ENCODE results near the gene GLMP. TPM values are rescaled to one million over a fixed set of nuclear protein-coding genes. Genes with fewer than 3 reads are reported as not detected.

Gene GLMP
- total RNA-seq, 1 donor from 2014 or later = 32.9 TPM

DNA sequence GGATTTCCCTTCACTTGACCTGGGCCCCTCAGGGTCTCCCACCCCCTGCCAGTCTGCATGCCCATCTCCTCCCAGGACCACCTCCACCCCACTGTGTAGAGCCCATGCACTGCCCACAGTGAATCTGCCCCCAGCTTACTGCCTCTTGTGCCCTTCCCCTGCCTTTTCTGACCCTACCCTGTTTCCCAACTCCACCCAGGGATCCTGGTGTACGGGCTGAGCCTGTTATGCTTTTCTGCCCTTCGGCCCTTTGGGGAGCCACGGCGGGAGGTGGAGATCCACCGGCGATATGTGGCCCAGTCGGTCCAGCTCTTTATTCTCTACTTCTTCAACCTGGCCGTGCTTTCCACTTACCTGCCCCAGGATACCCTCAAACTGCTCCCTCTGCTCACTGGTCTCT is 9.4 kb downstream of the GLMP start:
- DNase-seq (ENCODE audit: low spot score) = no peak
- no peak for ATAC-seq

DNA sequence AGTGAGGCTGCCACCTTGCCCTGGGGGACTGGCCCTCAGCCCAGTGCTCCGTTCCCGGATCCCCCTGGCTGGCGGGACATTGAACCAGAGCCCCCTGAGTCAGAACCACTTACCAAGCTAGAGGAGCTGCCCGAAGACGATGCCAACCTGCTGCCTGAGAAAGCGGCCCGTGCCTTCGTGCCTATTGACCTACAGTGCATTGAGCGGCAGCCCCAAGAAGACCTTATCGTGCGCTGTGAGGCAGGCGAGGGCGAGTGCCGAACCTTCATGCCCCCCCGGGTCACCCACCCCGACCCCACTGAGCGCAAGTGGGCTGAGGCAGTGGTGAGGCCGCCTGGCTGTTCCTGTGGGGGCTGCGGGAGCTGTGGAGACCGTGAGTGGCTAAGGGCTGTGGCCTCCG is 10.0 kb downstream of the GLMP start:
- DNase-seq (ENCODE audit: low spot score) = no peak

DNA sequence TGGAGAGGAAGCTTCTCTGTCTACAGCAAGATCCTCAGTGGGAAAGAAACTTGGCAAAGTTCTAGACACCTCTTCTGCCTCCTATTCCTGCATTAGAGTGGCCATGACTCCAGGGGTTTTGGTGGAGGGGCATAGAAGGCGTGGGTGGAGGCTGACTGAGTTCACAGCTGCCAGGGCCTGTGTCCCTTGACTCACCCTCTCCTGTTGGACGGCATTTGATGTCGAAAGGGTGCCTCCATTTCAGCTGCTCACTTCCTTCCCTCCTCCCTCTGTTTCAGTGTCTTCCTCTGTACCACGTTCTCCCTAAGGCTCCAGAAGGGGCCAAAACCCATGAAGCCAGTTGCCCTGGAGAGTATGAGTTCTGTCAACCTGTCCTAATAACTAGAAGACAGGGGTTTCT is 10.7 kb downstream of the GLMP start:
- ATAC-seq (no peak), DNase-seq (ENCODE audit: low spot score) (no peak)

More for the DNA sequence above, 10.0 kb downstream of the GLMP start:
- ATAC-seq = no peak

DNA sequence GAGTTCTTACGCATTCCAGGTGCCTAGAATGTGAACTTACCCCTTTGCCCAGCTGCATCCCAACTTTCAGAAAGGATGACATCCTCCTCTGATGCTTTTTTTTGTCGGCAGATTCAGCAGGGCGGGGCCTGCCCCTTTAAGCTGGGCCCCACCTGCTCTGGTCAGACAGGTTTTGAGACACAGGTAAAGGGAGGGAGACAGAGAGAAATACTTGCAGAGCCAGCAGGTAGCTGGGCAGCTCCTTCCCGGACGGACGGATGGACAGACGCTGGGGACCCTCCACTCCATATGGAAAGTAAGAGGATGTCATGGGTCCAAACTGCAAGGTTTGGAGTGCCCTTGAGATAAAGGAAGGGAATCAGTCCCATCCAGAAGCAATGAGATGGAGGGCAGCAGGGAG is 11.4 kb downstream of the GLMP start, which contains the start of gene TMEM79:
Gene TMEM79 (plus strand): TSS at position 214 of the 400 bp plus-strand sequence. CDS start 902 bp downstream, outside the sequence.
- DNase-seq (ENCODE audit: low spot score) (no peak), ATAC-seq (no peak)

DNA sequence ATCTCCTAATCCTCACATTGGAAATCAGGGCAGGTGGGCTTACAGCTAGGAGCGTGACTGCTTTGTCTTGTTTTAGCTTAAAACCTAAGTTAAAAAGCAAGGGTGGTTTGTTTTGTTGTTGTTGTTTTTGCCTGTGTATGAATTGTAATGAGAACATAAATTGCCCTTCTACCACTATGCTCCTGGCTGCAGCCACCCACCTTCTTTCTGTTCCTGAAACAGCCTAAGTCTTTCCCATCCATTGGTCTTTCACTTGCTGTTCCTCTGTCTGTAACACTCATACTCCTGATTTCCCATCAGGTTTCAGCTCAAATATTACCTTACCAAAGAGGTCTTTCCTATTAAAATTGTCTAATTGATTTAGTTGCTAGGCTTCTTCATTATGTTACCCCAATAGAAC is 12.0 kb downstream of the GLMP start:
- ATAC-seq (no peak), DNase-seq (ENCODE audit: low spot score) (no peak)

DNA sequence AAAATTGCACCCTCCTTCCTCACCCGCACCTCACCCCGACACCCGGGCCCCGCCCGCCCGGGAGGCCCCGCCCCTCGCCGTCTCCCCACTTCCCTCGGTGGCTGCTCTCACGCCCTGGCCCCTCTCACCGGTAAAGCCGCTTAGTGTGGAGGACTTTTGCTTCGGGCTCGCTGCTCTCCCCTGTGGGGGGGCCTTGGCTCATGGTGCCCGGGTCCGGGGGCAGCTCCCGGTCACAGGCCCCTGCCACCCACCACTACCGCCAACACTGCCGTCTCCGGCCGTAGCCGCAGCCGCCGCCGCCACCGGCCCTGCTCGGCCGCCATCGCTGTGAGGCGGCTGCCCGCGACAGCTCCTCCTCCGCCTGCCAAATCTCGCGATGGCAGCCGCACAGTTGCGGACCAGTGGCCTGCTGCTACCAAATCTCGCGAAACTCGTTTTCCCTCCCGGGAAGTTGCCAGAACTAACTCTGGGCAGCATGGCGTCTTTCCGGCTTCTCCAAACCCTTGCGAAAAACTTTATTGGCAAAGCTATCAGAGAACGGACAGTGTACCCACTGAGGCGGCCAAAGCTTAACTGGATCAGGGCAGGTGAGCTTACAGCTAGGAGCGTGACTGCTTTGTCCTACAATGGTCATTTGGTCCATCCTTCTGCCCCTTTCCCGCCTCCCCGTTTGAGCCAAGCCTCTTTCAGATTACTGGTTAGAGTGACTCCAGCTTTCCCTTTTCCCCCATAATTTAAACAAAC is 12.8 kb downstream of the GLMP start, which contains the start of gene SMG5:
Gene SMG5 (minus strand): TSS at position 347 of the 744 bp plus-strand sequence. CDS start 145 bp downstream, at position 202.
- DNase-seq (ENCODE audit: low spot score) (peak; percentile 98), ATAC-seq (peak; percentile 92)

DNA sequence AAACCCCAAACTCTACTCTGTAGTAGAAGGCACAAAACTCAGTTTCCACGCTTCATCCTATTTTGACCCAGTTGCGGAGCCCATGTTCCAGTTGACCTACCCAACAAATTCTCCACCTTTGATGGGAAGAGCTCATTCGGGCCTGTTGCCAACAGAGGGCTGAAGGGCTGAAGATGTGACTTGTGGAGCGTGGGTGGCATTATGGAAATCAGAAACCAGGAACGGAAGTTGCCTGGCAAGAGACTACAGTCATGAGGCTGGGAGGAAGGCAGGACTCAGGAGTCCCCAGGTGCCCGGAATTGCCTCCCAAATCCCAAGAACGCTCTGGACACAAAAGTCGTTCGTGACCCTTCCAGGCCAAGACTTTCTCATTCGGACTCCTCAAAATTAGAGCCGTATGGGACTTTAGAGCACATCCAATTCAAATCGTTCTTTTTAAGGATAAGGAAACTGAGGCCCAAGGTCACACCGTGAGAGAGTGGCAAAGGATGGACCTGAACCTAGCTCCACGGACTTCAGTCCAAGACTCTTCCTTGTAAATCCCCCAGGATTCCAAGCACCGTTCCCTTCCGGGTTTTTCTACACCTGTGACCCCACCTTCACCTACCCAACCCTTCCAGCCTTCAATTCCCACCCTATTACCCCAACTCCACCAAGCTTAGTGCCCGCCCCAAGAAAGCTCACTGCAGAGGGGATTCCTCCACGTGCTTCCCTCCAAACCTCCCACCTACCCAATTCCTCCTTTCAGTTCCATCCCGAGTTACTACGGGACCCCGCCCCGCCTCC is 13.6 kb downstream of the GLMP start:
- no peak for DNase-seq (ENCODE audit: low spot score)
- peak; percentile 10 for ATAC-seq

DNA sequence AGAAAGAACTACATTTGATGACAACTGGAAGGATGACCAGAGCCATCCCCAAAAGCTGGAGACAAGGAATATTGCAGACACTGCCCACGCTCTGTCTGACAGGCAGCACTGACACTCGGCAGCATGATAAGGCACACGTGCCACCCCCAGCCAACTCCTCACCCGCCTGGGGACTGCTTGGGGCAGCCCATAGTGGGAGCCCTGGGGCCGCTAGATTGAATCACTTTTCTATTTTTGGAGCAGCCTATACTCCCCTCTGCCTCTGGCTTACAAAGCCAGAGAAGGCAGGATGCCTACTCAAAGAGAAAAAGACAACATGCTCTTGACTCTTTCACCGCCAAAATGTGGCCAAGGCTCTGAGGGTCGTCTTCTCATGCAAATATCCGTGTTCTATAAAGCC is 14.2 kb downstream of the GLMP start:
- ATAC-seq = no peak
- no peak for DNase-seq (ENCODE audit: low spot score)

DNA sequence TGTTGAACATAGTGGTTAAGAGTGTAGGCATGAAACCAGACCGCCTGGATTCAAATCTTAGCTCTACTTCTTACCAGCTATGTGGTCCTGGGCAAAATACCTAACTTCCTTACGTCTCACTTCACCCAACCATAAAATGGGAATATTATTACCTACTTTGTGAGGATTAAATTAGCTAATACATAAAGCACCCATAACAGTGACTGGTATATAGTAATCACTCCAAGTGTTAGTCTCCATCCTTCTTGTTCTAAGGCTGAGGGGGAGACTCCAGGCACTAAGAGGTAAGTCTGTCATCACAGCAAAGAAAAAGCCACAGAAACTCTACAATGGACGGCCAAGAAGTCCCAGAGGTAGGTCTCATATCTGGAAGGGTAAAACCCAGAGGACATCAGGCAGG is 15.6 kb downstream of the GLMP start:
- DNase-seq (ENCODE audit: low spot score) = no peak
- ATAC-seq = no peak

DNA sequence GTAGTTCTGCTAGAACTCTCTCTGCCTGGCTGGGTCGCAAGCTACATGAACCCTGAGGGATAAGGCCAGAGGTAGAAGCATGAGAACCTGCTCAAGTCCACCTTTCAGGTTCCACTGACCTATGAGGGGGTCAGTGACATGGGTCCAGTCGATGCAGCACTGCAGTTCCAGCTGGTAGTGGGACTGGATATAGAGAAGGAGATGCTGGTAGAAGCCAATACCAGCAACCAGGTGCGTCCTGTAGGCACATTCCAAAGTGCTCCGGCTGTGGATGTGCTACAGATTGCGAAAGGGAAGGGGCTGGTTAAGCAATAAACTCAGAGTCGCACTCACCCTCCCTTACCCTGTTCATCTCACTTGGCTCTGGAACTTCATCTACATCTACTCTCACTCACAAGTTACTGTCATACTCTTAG is 18.5 kb downstream of the GLMP start:
- ATAC-seq = peak; percentile 89
- peak; percentile 68 for DNase-seq (ENCODE audit: low spot score)

DNA sequence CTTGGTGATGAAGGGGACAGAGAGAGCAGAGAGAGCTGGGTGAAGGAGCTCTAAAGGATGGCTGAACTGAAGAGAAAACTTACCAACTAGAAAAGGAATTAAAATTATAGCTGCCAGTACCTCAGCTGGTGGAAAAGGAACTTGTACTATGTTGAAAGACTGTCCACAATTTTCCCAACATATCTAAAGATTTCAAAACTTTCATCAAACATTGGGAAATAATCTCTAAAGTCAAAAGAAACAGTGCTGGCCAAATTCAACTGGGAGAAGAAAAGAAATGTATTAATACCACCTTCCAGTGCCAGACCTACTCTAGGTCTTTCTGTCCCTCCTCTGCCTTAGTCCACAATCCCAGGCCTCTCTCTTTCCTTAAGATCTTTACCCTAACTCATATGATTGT is 18.9 kb downstream of the GLMP start:
- DNase-seq (ENCODE audit: low spot score) (no peak), ATAC-seq (peak; percentile 18)

DNA sequence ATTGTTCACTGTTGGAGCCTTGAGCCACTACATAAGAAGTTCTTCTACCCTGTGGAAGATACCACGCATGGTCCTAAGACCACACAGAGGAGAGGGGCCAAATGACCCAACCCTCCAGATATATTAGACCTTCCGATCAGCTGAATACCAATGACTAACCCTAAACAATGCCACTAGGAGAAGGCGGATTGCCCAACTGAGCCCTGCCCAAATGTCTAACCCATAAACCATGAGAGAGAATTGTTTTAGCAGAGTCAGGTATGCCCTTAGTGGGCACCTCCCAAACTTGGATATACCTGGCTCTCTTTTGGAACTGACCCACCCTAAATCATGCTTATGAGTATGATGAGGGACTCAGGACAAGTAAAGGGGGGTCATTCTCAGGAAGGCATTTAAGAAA is 25.2 kb downstream of the GLMP start:
- DNase-seq (ENCODE audit: low spot score) (no peak), ATAC-seq (no peak)

DNA sequence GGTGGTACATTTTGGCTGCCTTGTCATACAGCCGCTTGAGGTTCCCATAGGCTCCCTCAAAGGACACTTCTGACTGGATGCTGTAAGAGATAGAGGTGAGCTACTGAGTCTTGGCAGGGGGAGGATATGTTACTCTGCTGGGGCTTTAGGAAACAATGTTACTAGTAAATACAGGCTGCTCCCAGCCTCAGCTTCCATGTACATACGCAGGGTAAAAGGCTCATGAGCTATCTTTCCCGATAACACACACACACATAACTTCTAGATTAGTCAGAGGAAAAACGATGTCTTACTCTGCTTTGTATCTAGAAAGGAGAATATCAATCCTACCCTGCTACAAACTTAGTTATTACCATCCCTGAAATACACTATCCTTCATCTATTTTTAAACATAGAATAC is 27.1 kb downstream of the GLMP start:
- DNase-seq (ENCODE audit: low spot score) = no peak
- no peak for ATAC-seq

DNA sequence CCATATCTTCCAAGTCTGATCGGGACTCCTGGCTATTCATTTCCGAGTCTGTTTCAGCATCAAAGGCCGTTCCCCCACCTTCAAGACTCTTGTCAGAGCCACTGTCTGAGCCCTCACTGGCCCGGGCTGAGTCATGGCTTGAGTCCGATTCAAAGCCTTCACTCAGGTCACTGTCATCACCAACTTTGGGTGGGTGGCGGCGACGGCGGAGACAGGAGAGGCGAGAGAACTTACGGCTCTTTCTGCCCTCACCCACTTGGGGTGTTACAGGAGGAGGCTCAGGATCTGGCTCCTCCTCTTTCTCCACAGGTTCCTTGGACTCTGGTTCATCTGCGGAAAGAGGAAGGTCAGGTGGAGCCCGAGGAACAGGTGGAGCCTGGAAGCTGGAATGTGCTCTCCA is 29.4 kb downstream of the GLMP start:
- ATAC-seq (no peak), DNase-seq (ENCODE audit: low spot score) (no peak)

DNA sequence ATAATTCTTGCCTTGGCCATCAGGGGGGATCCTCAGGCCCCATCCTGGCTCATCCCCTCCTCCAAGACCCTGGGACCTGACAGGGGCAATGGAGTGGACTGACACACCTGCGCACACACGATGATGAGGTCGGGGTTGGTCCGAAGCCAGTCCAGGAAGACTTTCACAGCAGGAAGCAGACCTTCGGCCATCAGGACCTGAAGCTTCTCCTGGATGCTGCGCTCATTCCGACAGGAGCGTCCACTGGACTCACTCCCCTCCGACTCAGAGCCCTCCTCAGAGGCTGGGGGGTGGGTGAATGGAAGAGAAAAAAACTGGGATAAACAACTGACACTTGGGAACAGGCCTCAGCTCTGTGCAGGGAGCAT is 32.2 kb downstream of the GLMP start:
- ATAC-seq (no peak), DNase-seq (ENCODE audit: low spot score) (no peak)

DNA sequence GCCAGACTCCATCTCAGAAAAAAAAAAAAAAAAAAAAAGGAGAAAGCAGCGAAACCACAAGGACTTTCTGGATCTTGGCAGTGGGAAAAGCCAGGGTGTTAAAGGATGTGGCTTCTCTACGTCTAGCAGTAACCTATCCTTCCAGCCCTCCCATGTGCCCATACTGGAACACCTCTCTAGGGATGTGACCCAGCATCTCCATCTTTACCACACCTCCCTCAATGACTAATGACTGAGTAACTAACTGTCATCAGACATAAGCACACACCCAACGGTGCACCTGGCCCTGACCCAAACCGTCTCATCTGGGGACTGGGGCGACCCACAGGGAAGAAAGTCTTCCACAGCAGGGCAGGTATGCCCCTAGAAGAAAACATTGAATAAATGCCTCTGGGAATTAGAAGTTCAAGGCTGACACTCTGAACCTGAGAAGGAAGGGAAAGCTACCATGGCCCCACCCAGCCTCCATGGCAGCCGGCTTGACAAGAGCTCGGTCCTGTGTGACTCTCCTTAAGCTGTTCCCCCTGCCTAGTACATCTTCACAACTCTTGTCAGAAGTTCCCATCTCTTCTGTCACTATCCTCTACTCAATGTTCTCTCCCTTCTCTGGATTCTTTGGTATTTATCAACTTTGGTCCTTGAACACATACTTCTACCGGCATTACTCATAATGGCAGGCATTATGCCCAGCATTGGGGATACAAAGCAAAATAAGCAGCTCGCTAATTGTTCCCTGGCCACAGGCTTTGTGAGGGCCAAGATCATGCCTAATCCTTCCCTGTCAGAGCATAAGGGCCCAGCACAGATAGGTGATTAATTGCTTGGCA is 32.8 kb downstream of the GLMP start:
- no peak for ATAC-seq
- no peak for DNase-seq (ENCODE audit: low spot score)

DNA sequence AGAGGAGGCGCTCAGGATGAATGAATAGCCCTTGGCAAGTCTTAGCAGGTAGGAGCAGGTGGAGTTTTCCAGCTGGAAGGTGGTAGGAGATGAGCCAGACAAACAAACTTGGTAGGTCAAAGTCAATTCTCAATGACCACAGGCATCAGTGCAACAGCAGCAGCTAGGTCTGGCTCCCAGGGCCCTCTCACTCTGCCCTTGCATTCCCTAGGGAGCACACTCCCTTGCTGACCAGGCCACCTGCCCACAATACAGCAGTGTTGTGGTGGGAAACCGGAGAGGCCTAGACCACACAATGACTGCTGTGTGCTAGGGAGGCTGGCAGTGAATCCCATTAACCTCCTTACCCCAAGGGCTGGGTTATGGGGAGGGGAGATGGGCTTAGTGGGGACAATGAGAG is 34.6 kb downstream of the GLMP start:
- DNase-seq (ENCODE audit: low spot score) (no peak), ATAC-seq (peak; percentile 34)

DNA sequence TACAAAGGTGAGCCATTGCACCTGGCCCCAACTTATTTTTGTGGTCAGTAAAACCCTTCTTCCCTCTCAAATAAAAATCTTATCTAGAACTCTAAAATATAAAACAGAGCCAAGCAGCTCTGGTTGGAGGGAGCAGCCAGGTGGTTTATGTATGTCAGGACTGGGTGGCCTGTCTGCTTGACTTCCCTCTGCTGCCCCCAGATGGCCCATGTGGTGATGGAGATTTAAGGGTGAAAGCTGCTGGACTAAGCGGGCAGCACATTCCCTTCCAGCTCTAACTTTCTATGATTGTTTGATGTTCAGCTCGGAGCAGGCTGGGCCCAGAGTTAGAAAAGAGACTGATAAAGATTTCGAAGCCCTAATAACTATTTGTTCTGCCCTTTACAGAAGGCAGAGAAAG is 35.7 kb downstream of the GLMP start:
- peak; percentile 43 for ATAC-seq
- no peak for DNase-seq (ENCODE audit: low spot score)

DNA sequence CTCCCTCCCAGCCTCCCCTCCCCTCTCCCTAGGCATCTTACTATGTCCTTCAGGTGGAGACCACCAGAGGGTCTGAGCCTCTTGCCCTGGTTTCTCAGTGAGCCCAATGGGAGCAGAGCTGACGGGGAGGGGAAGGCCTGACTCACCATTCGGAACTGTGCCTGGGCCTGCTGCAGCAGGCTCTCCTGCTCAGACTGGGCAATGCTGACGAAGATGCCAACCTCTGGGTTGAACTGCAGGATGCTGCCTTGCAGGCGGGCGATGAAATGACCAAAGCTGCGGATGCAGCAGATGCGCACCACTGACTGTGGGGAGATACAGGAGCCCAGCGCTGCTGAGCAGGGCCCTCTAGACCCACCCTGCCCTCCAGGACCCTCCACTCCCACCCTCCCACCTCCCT is 36.6 kb downstream of the GLMP start:
- ATAC-seq (no peak), DNase-seq (ENCODE audit: low spot score) (no peak)

DNA sequence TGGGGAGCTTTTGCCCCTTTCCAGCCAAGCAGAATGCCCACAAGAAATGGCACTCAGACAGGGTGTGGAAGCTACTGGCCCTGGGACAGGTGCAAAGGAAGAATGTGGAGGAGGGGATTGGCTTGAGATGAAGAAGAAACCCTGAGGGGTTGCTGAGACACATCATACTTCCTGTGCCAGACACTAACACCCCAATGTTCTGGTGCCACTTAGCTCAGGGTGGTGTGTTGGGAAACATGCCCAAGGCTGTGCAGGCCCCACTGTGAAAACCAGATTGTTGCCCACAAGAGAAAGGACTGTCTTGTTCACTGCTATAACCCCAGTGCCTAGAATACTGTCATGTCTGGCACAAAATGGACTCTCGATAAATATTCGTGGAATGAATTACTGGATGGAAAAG is 37.8 kb downstream of the GLMP start:
- no peak for ATAC-seq
- DNase-seq (ENCODE audit: low spot score) = no peak

DNA sequence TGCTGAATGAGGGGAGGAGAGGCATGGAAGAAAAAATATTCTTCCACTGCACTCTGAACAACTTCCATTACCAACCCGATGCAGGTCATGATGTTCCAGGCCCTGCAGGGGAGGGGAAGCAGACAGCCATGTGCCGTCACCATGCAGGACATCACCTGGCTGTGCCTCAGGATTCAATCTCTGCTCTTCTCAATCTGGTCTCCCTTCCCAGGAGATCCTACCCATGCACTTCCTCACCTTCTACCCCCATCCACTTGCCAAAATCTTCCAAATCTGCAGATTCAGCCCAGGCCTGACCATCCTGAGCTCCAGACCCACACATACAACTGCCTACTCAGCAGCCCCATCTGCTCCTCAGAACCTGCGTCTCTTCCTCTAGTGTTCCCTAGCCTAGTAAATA is 41.8 kb downstream of the GLMP start:
- no peak for ATAC-seq
- no peak for DNase-seq (ENCODE audit: low spot score)

All from left lobe of liver (tissue), 2 donors.